Endothelial cell of umbilical vein (primary cell): ENCODE results near the gene NAAA. TPM values are rescaled to one million over a fixed set of nuclear protein-coding genes. Genes with fewer than 3 reads are reported as not detected.

Experiments
- BruUV-seq: library from RNA; stranded (reverse); fragments of 400-500 nt; replicated peaks from 2 replicates; lab custom pipeline; 2021; lab: Mats Ljungman, UMichigan
- CTCF ChIA-PET: fragments of 300-600, 350-600 bp; sonication (Branson Sonifier 250); formaldehyde crosslinking; loops from one replicate; lab custom pipeline; 2021; ENCODE audit warnings: antibody characterized with exemption, inconsistent platforms; lab: Charles Lee
- POLR2A ChIA-PET: fragments of 300-600, 350-600 bp; sonication (Branson Sonifier 250); formaldehyde crosslinking; loops from one replicate; lab custom pipeline; 2021; ENCODE audit warnings: antibody characterized with exemption, inconsistent platforms; lab: Charles Lee
- DNase-seq: peaks from one replicate; pipeline ENCODE4 v3.0.0-alpha.2; 2011; ENCODE audit warnings: low read depth, low spot score
- FAIRE-seq: peaks from 2 replicates; lab custom pipeline; 2011; peaks lifted over from hg19 to GRCh38; lab: Jason Lieb, UNC
- H2AFZ ChIP-seq: 2 replicates; pipeline ENCODE4 v1.6.0; 2012; ENCODE audit warnings: low read depth, low read length, control low read depth, inconsistent platforms
- H3K27ac ChIP-seq: 2 replicates; pipeline ENCODE4 v1.5.1; 2011; ENCODE audit warnings: low read depth, mild to moderate bottlenecking, control low read depth, low read length, moderate library complexity; ENCODE audit not compliant: insufficient read depth
- H3K27me3 ChIP-seq, 2 experiments: 2 replicates each; pipeline versions ENCODE4 v1.6.0 to v1.6.1; 2011; ENCODE audit warnings: low read length in 2 of 2, mixed read lengths in 1 of 2; ENCODE audit not compliant: control insufficient read depth in 2 of 2, insufficient read depth in 2 of 2
- H3K36me3 ChIP-seq, 2 experiments: 2 replicates in 1 of 2; 3 replicates in 1 of 2; pipeline ENCODE4 v1.5.1; 2011; ENCODE audit warnings: low read length in 2 of 2, mild to moderate bottlenecking in 1 of 2, moderate library complexity in 1 of 2; ENCODE audit not compliant: control insufficient read depth in 2 of 2, insufficient read depth in 2 of 2; ENCODE audit errors: extremely low read depth in 1 of 2
- H3K4me1 ChIP-seq: 3 replicates; pipeline ENCODE4 v1.5.1; 2011; ENCODE audit warnings: mild to moderate bottlenecking, low read length; ENCODE audit not compliant: control insufficient read depth, insufficient read depth; ENCODE audit errors: extremely low read depth
- H3K4me2 ChIP-seq: 2 replicates; pipeline ENCODE4 v1.6.1; 2011; ENCODE audit warnings: low read length, control low read depth, mixed read lengths; ENCODE audit not compliant: insufficient read depth
- H3K4me3 ChIP-seq, 3 experiments: fragments of 200-600 bp in 1 of 3; sonication (generic), shearing (Covaris generic) in 1 of 3; replicated peaks in 1 of 3; 2 replicates each; pipeline ENCODE4 v1.5.1; 2011 to 2016; ENCODE audit warnings: control low read depth in 3 of 3, low read length in 3 of 3, mild to moderate bottlenecking in 2 of 3, inconsistent platforms in 1 of 3, low read depth in 1 of 3, moderate library complexity in 1 of 3; ENCODE audit not compliant: insufficient read depth in 1 of 3
- H3K79me2 ChIP-seq: 2 replicates; pipeline ENCODE4 v1.6.0; 2012; ENCODE audit warnings: low read length, inconsistent platforms; ENCODE audit not compliant: control insufficient read depth, insufficient read depth
- H3K9ac ChIP-seq: replicated peaks from 2 replicates; pipeline ENCODE3; 2011; ENCODE audit warnings: low read length, control low read depth; ENCODE audit not compliant: insufficient read depth; ENCODE audit errors: extremely low read depth
- H3K9me1 ChIP-seq: replicated peaks from 3 replicates; pipeline ENCODE4 v1.6.0; 2011; ENCODE audit warnings: mild to moderate bottlenecking, low read length; ENCODE audit not compliant: control insufficient read depth, insufficient read depth; ENCODE audit errors: extremely low read depth
- H3K9me3 ChIP-seq: replicated peaks from 2 replicates; pipeline ENCODE4 v1.5.1; 2012; ENCODE audit warnings: low read length, inconsistent platforms; ENCODE audit not compliant: control insufficient read depth, insufficient read depth
- H4K20me1 ChIP-seq: replicated peaks from 2 replicates; pipeline ENCODE3; 2011; ENCODE audit warnings: mild to moderate bottlenecking, low read length; ENCODE audit not compliant: control insufficient read depth, insufficient read depth; ENCODE audit errors: extremely low read depth
- CTCF ChIP-seq, 2 donors: IDR thresholded peaks; 1 replicate in 1 of 2; 2 replicates in 1 of 2; pipeline ENCODE4 v1.5.1; 2011; ENCODE audit warnings: low read length in 2 of 2, mild to moderate bottlenecking in 2 of 2, moderate library complexity in 2 of 2, control low read depth in 1 of 2, inconsistent platforms in 1 of 2, low read depth in 1 of 2; ENCODE audit not compliant: insufficient read depth in 1 of 2; ENCODE audit errors: extremely low read depth in 1 of 2
- EZH2 ChIP-seq: IDR thresholded peaks from 2 replicates; pipeline ENCODE4 v1.6.1; 2012; ENCODE audit warnings: borderline replicate concordance, low read depth, mild to moderate bottlenecking, moderate library complexity, low read length, inconsistent platforms; ENCODE audit not compliant: severe bottlenecking
- FOS ChIP-seq: IDR thresholded peaks from 2 replicates; pipeline ENCODE4 v1.6.1; 2011; ENCODE audit warnings: mild to moderate bottlenecking, low read length, moderate library complexity, borderline replicate concordance; ENCODE audit not compliant: insufficient read depth
- GATA2 ChIP-seq: IDR thresholded peaks from 2 replicates; pipeline ENCODE4 v1.7.0; 2011; ENCODE audit warnings: low read depth, mild to moderate bottlenecking, moderate library complexity, mixed read lengths, low read length; ENCODE audit not compliant: insufficient read length, insufficient read depth
- JUN ChIP-seq: IDR thresholded peaks from 2 replicates; pipeline ENCODE4 v1.6.1; 2011; ENCODE audit warnings: borderline replicate concordance, low read depth; ENCODE audit not compliant: insufficient read length, insufficient read depth
- MAX ChIP-seq: IDR thresholded peaks from 2 replicates; pipeline ENCODE4 v1.6.1; 2011; ENCODE audit not compliant: insufficient read depth, insufficient read length
- MYC ChIP-seq: IDR thresholded peaks from one replicate; pipeline ENCODE4 v1.6.1; 2011; ENCODE audit warnings: mild to moderate bottlenecking, low read depth, low read length
- POLR2A ChIP-seq: IDR thresholded peaks from 2 replicates; pipeline ENCODE4 v1.6.1; 2012; ENCODE audit warnings: low read depth, mild to moderate bottlenecking, control low read depth, low read length
- POLR2AphosphoS5 ChIP-seq: IDR thresholded peaks from 2 replicates; pipeline ENCODE4 v1.6.1; 2012; ENCODE audit warnings: low read depth, mild to moderate bottlenecking, control low read depth, low read length, moderate library complexity; ENCODE audit not compliant: insufficient read depth
- dilution Hi-C: fragments of 300-500 bp; cut with MboI; formaldehyde crosslinking; loops from one replicate; pipeline ENCODE4 v1.15.0; 2019; ENCODE audit warnings: low sequenced_read_pairs; ENCODE audit not compliant: extremely low pct_ligation_motif_present
- intact Hi-C: fragments of 100-400 bp; cut with micrococcal nuclease; formaldehyde crosslinking; loops from one replicate; pipeline ENCODE4 v1.10.0; 2022
- polyA plus RNA-seq, 4 experiments: library from polyadenylated mRNA; depleted of rRNA in 3 of 4; stranded (reverse) in 3 of 4; unstranded in 1 of 4; fragments of >200 nt; gene quantifications; 2 replicates each; pipeline versions ENCODE4 v1.2.1 to v1.2.3, GENCODE V29; 2011 to 2012; ENCODE audit warnings: missing spikeins in 1 of 4
- total RNA-seq: library from RNA; stranded (reverse); gene quantifications from 2 replicates; pipeline ENCODE4 v1.2.3, GENCODE V29; 2021

Gene NAAA
- total and polyA plus RNA-seq, 2 donors (not counting 3 experiments of a cell fraction or from before 2014, with no cell fraction given) = 15.3 to 24.4 TPM

GRCh38 chr4:75939890-75940691 lies 722 bp downstream of the NAAA start:
- peak; percentile 56 for TF ChIP-seq POLR2A
- TF ChIP-seq JUN = no peak
- peak; percentile 58 for TF ChIP-seq POLR2AphosphoS5
- TF ChIP-seq MAX = no peak
- H2AFZ ChIP-seq = peak overlapping the region; percentile 91
- dilution Hi-C loops = no loop called here
- H3K9me1 ChIP-seq = no peaks in the 10 kb centered on the region
- H3K9ac ChIP-seq = peak overlapping the region; percentile 54
- no peaks in the 10 kb centered on the region for H3K27me3 ChIP-seq
- FAIRE-seq = peak; percentile 59
- peaks cover 3% of the 10 kb centered on the region for H3K4me1 ChIP-seq
- H3K4me2 ChIP-seq = peak overlapping the region; percentile 82
- intact Hi-C loops = loop anchor here (1.0 kb wide), 1 partner anchor 45 kb away; no protein-coding TSS in a partner anchor
- peak overlapping the region; percentile 46 to 62 (median 61) for H3K4me3 ChIP-seq
- no peak overlapping the region for H3K27ac ChIP-seq
- H3K79me2 ChIP-seq = no peaks in the 10 kb centered on the region
- no peaks in the 10 kb centered on the region for H4K20me1 ChIP-seq
- CTCF ChIA-PET = interaction anchor here (1.0 to 2.8 kb wide), 6 partner anchors 20 to 147 kb away, joined by 3 to 30 read pairs (median 6); partner anchors contain the start of gene SDAD1
- POLR2A ChIA-PET = interaction anchor here (0.7 kb wide), 1 partner anchor 274 kb away, joined by 4 read pairs; no protein-coding TSS in a partner anchor
- TSS peak; percentile 35 for BruUV-seq
- H3K9me3 ChIP-seq = no peaks in the 10 kb centered on the region
- H3K36me3 ChIP-seq = no peaks in the 10 kb centered on the region
- DNase-seq = peak; percentile 59

GRCh38 chr4:75935628-75936027 lies 5.2 kb downstream of the NAAA start:
- H3K27me3 ChIP-seq = no peaks in the 10 kb centered on the region
- H3K4me3 ChIP-seq = no peak overlapping the region
- H3K4me1 ChIP-seq = peaks cover 3% of the 10 kb centered on the region
- no peaks in the 10 kb centered on the region for H3K9me3 ChIP-seq
- no peak overlapping the region for H3K27ac ChIP-seq
- no peak overlapping the region for H2AFZ ChIP-seq
- no peak overlapping the region for H3K9ac ChIP-seq
- no TSS peak for BruUV-seq
- no peak for FAIRE-seq
- H3K4me2 ChIP-seq = no peak overlapping the region
- H3K79me2 ChIP-seq = no peaks in the 10 kb centered on the region
- TF ChIP-seq MYC (no peak), FOS (no peak), EZH2 (no peak), MAX (no peak), CTCF (IDR thresholded peaks at IDR 0.05; ENCODE audit: extremely low read depth in 1 of 2, insufficient read depth in 1 of 2, low read depth in 1 of 2, low read length in 2 of 2) (no peak), GATA2 (no peak), JUN (no peak), POLR2A (no peak), POLR2AphosphoS5 (no peak)
- H4K20me1 ChIP-seq = no peaks in the 10 kb centered on the region
- dilution Hi-C loops = no loop called here
- no peak for DNase-seq
- ChIA-PET CTCF (interaction anchor here (1.1 kb wide), 1 partner anchor 212 kb away, joined by 3 read pairs; the partner anchor contains the start of gene USO1), POLR2A (no interaction called here)
- no peaks in the 10 kb centered on the region for H3K9me1 ChIP-seq
- H3K36me3 ChIP-seq = no peaks in the 10 kb centered on the region
- intact Hi-C loops = no loop called here
